ENCODE results near the gene TSPAN18. TPM values are rescaled to one million over a fixed set of nuclear protein-coding genes. Genes with fewer than 3 reads are reported as not detected.

Gene TSPAN18
- total RNA-seq, 4 donors from 2014 or later, result 6.7 to 13.1 (median 7.9) TPM

DNA sequence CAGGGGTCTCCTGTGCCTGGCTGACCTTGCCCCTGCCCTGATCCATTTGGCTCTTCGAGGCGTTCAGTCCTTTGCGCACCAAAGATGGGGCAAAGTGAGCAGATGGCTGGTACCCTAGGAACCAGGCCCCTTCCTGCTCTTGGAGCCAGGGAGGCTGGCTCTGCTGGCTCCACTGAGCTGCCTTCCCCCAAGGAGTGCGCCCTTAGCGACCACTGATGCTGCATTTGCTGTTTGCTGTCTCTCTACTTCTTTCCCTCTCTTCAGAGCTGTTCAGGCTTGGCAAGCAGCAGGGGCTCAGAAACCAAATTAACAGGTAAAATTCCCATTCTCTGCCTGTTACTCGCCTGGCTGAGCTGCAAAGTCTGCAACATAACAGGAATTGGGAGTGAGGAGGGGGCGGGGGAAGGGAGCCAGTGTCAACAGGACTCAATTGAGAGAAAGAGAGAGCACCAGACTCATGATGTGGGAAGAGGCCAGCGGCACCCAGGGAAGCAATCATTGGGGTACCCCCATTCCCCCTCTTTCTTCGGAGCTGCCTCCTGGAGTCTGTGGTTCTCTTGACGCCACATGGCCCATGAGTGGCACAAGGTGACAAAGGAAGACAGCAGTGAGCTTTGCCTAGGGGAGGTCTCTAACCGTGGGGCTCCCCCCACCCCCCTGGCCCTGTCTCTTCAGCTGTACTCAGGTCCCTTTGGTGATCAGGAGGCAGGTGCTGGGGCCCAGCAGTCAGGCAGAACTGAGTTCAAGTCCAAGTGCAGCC, 121.6 kb downstream of the TSPAN18 start:
- Histone ChIP-seq H3K27ac (no peak overlapping the region), H3K27me3 (no peaks in the 10 kb centered on the region), H3K36me3 (peaks cover 0 to 13% (median 0%) of the 10 kb centered on the region in 3 donors), H3K4me3 (no peak overlapping the region), H3K4me1 (peaks cover 0 to 21% (median 0%) of the 10 kb centered on the region in 4 donors), H3K9me3 (peaks cover 0 to 20% (median 2%) of the 10 kb centered on the region in 4 donors)
- TF ChIP-seq POLR2A (IDR thresholded peaks at IDR 0.05), result no peak
- TF ChIP-seq, protein P1, sequence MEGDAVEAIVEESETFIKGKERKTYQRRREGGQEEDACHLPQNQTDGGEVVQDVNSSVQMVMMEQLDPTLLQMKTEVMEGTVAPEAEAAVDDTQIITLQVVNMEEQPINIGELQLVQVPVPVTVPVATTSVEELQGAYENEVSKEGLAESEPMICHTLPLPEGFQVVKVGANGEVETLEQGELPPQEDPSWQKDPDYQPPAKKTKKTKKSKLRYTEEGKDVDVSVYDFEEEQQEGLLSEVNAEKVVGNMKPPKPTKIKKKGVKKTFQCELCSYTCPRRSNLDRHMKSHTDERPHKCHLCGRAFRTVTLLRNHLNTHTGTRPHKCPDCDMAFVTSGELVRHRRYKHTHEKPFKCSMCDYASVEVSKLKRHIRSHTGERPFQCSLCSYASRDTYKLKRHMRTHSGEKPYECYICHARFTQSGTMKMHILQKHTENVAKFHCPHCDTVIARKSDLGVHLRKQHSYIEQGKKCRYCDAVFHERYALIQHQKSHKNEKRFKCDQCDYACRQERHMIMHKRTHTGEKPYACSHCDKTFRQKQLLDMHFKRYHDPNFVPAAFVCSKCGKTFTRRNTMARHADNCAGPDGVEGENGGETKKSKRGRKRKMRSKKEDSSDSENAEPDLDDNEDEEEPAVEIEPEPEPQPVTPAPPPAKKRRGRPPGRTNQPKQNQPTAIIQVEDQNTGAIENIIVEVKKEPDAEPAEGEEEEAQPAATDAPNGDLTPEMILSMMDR (IDR thresholded peaks at IDR 0.05), result no peak
- no peak for TF ChIP-seq EP300 (IDR thresholded peaks at IDR 0.05)
- no peak for DNase-seq (ENCODE audit: low spot score in 2 of 2)
- 80% methylated on average over 8 to 11 of the region's 11 CpGs for WGBS, 2 donors

DNA sequence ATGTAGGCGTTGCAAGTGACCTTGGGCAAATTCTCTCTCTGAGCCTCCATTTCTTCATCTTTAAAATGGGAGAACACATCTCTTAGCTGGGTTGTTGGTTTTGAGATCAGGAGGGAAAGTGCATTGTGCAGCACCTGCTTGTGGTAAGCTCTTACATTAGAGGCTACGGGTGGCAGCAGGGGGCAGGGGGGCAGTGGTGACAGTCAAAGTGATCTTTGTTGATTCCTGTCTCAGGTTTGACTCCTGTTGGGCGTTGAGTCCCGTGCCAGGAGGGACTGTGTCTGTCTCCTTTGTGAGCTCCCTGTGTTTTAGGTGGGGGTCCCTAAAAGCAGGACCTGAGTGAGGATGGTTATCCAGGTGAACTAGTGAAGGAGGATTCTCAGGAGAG, 122.2 kb downstream of the TSPAN18 start:
- WGBS, 2 donors, result 85% methylated on average over 4 of the region's 4 CpGs
- Histone ChIP-seq H3K36me3 (peaks cover 0 to 13% (median 0%) of the 10 kb centered on the region in 3 donors), H3K27ac (no peak overlapping the region), H3K9me3 (peaks cover 0 to 19% (median 2%) of the 10 kb centered on the region in 4 donors), H3K4me3 (no peak overlapping the region), H3K27me3 (no peaks in the 10 kb centered on the region), H3K4me1 (peaks cover 0 to 21% (median 0%) of the 10 kb centered on the region in 4 donors)
- TF ChIP-seq, protein P1 (IDR thresholded peaks at IDR 0.05), result no peak
- TF ChIP-seq EP300 (IDR thresholded peaks at IDR 0.05) (no peak), POLR2A (IDR thresholded peaks at IDR 0.05) (no peak)
- DNase-seq (ENCODE audit: low spot score in 2 of 2), result no peak

DNA sequence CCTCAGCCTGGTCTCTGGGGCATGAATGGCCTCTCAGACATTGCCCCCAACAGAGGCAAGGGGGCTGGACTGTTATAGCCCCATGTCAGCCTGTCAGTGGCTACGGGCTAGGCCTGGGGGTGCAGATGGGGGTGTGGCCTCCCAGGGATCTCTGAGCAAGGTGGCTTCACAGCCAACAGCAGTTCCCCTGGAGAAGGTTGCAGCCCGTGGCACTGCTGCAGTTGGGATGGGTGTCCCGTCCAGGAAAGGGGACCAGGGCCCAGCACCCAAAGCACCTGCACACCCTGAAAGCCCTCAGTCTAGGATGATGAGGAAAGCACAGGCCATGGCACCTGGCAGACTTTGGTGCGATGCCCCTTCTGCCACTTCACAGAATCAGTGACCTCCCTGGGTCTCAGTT, 122.7 kb downstream of the TSPAN18 start:
- TF ChIP-seq EP300 (IDR thresholded peaks at IDR 0.05), result no peak
- TF ChIP-seq, protein P1 (IDR thresholded peaks at IDR 0.05), result no peak
- TF ChIP-seq POLR2A (IDR thresholded peaks at IDR 0.05), result no peak
- Histone ChIP-seq H3K27ac (no peak overlapping the region), H3K4me3 (no peak overlapping the region), H3K9me3 (peaks cover 0 to 15% (median 2%) of the 10 kb centered on the region in 4 donors), H3K4me1 (peaks cover 0 to 21% (median 0%) of the 10 kb centered on the region in 4 donors), H3K27me3 (no peaks in the 10 kb centered on the region), H3K36me3 (peaks cover 0 to 13% (median 0%) of the 10 kb centered on the region in 3 donors)
- no peak for DNase-seq (ENCODE audit: low spot score in 2 of 2)
- WGBS, 2 donors, result 62 to 75% methylated on average over 4 of the region's 4 CpGs

DNA sequence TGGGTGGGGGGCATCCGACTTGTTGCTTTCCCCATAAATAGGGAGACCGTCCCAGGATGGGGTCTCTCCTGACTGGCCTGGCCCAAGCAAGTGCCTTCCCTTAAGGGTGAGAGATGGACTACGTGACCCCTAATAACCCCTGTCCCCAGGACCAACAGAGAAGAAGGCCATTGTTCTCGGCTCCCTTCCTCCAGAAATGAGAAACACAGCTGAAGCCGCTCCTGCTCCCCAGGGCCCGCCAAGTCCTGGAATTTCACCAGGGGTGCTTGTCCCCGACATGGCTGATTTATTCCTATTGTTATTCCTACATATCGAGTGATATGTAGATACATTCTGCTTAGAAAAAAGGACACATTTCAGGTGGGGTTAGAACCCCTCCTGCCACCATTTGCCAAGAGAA, 123.2 kb downstream of the TSPAN18 start:
- TF ChIP-seq EP300 (IDR thresholded peaks at IDR 0.05) (no peak), POLR2A (IDR thresholded peaks at IDR 0.05) (no peak)
- TF ChIP-seq, protein P1 (IDR thresholded peaks at IDR 0.05), result no peak
- Histone ChIP-seq H3K27ac (no peak overlapping the region), H3K4me1 (peaks cover 0 to 21% (median 0%) of the 10 kb centered on the region in 4 donors), H3K4me3 (no peak overlapping the region), H3K36me3 (peaks cover 0 to 13% (median 0%) of the 10 kb centered on the region in 3 donors), H3K27me3 (no peaks in the 10 kb centered on the region), H3K9me3 (peaks cover 0 to 10% (median 2%) of the 10 kb centered on the region in 4 donors)
- DNase-seq (ENCODE audit: low spot score in 2 of 2), result no peak
- 34 to 42% methylated on average over 7 of the region's 8 CpGs for WGBS, 2 donors

DNA sequence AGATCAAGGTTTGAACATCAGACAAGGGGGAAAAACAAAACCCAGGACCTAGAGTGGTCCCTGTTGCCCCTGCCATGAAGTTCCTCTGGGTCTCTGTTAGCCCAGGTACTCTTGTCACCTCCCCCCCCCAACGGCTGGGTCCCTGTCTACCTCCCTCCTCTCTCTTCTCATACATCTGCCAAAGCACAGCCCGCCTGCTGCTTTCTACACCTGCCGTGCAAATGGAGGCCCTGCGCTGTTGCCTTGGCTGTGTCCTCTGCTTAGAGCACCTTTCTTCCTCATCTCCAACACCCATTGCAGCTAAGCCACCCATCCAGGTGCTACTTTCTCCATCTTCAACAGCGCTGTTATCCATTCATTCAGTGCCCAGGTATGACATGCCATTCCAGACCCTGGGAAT, 124.7 kb downstream of the TSPAN18 start:
- 78 to 82% methylated on average over 5 of the region's 5 CpGs for WGBS, 2 donors
- peaks cover 0 to 21% (median 0%) of the 10 kb centered on the region in 4 donors for H3K4me1 ChIP-seq
- H3K9me3 ChIP-seq, result peaks cover 0 to 9% (median 2%) of the 10 kb centered on the region in 4 donors
- H3K4me3 ChIP-seq, result no peak overlapping the region
- H3K27ac ChIP-seq, result no peak overlapping the region
- DNase-seq (ENCODE audit: low spot score in 2 of 2), result no peak
- no peak for TF ChIP-seq EP300 (IDR thresholded peaks at IDR 0.05)
- TF ChIP-seq, protein P1 (IDR thresholded peaks at IDR 0.05), result no peak
- TF ChIP-seq POLR2A (IDR thresholded peaks at IDR 0.05), result no peak
- H3K36me3 ChIP-seq, result peaks cover 0 to 7% (median 0%) of the 10 kb centered on the region in 3 donors
- no peaks in the 10 kb centered on the region for H3K27me3 ChIP-seq

Data from tibial nerve (tissue), 4 donors.